HT-29 (cell line): ENCODE results near the gene CAPN14. TPM values are rescaled to one million over a fixed set of nuclear protein-coding genes. Genes with fewer than 3 reads are reported as not detected.
A peak's percentile ranks its signal among the peaks of the same experiment; 100 is the strongest.

Experiments
- DNase-seq: peaks from one replicate; pipeline ENCODE4 v3.0.0-alpha.2; 2015; ENCODE audit warnings: low spot score
- small RNA-seq: library from RNA; depleted of rRNA; stranded (forward); fragments of <200 nt; gene quantifications from one replicate; pipeline ENCODE3, GENCODE V24; 2014
- total RNA-seq: library from RNA; depleted of rRNA; stranded (reverse); fragments of >200 nt; shearing (Covaris generic); gene quantifications from 2 replicates; pipeline ENCODE4 v1.2.3, GENCODE V29; 2014; rRNA removed

CAPN14 gene
- total RNA-seq, 1 experiment from 2014 or later, result not detected

- DNase-seq, result no peak
These were observed 75.8 kb downstream of the CAPN14 start for GRCh38 chr2:31141443-31142085.

GRCh38 chr2:31140151-31140550 is 77.2 kb downstream of the CAPN14 start:
- no peak for DNase-seq

GRCh38 chr2:31139671-31140070 is 77.6 kb downstream of the CAPN14 start:
- DNase-seq, result no peak

- DNase-seq, result peak; percentile 75
These were observed 79.0 kb downstream of the CAPN14 start, which contains the start of gene GALNT14 for GRCh38 chr2:31138037-31138962. Gene GALNT14 (minus strand): TSS chr2:31138440. CDS start chr2:31138086, 354 bp downstream.

- peak; percentile 50 for DNase-seq
These were observed 79.9 kb downstream of the CAPN14 start for GRCh38 chr2:31137211-31138036.

- DNase-seq, result no peak
These were observed 80.6 kb downstream of the CAPN14 start for GRCh38 chr2:31136732-31137131.

GRCh38 chr2:31136000-31136399 is 81.3 kb downstream of the CAPN14 start:
- no peak for DNase-seq

- no peak for DNase-seq
These were observed 82.8 kb downstream of the CAPN14 start for GRCh38 chr2:31134480-31134879.

GRCh38 chr2:31132786-31133185 is 84.5 kb downstream of the CAPN14 start:
- DNase-seq, result peak; percentile 85

- peak; percentile 3 for DNase-seq
These were observed 85.4 kb downstream of the CAPN14 start for GRCh38 chr2:31131871-31132270.

GRCh38 chr2:31129375-31130171 is 87.7 kb downstream of the CAPN14 start:
- no peak for DNase-seq

GRCh38 chr2:31127931-31128330 is 89.4 kb downstream of the CAPN14 start:
- no peak for DNase-seq

GRCh38 chr2:31125918-31126695 is 91.2 kb downstream of the CAPN14 start:
- DNase-seq, result no peak

GRCh38 chr2:31124904-31125303 is 92.4 kb downstream of the CAPN14 start:
- DNase-seq, result no peak

Small RNAs within 50 kb of the gene (small RNA-seq; reads per million reads assigned to genes)
- gene RNA5SP90, result not detected

Other genes starting within 250 kb of the CAPN14 start
- 58.8 and 68.4 TPM in 2 replicates for gene GALNT14, start 79.1 kb downstream of the CAPN14 start, total RNA-seq
- gene EHD3, start 16.6 kb upstream of the CAPN14 start, total RNA-seq, result not detected in 2 replicates
- 0.28 and 0.81 TPM in 2 replicates for gene XDH, start 197.2 kb upstream of the CAPN14 start, total RNA-seq